Neural progenitor cell (in vitro differentiated cells): Measurements from ENCODE around the gene MAP2K5. TPM values are rescaled to one million over a fixed set of nuclear protein-coding genes. Genes with fewer than 3 reads are reported as not detected.

Experiments used
- DNase-seq: peaks from one replicate; pipeline ENCODE4 v3.0.0-alpha.2; 2016; ENCODE audit warnings: low spot score
- H2AFZ ChIP-seq: fragments of 200-600 bp; sonication (generic); replicated peaks from 2 replicates; pipeline ENCODE4 v1.6.1; 2016; ENCODE audit warnings: antibody characterized with exemption
- H3F3A ChIP-seq: fragments of 200-600 bp; sonication (generic); 2 replicates; pipeline ENCODE4 v1.6.1; 2016; ENCODE audit warnings: antibody characterized with exemption, low read depth
- H3K27ac ChIP-seq: fragments of 200-600 bp; sonication (generic); 2 replicates; pipeline ENCODE4 v1.5.1; 2016; ENCODE audit warnings: mild to moderate bottlenecking
- H3K27me3 ChIP-seq: fragments of 200-600 bp; sonication (generic); 2 replicates; pipeline ENCODE4 v1.6.1; 2016; ENCODE audit warnings: mild to moderate bottlenecking, moderate library complexity
- H3K36me3 ChIP-seq: fragments of 200-600 bp; sonication (generic); 2 replicates; pipeline ENCODE4 v1.5.1; 2016
- H3K4me1 ChIP-seq: fragments of 200-600 bp; sonication (generic); 2 replicates; pipeline ENCODE4 v1.6.1; 2016; ENCODE audit warnings: mixed run types
- H3K4me2 ChIP-seq: fragments of 200-600 bp; sonication (generic); 2 replicates; pipeline ENCODE4 v1.6.1; 2016
- H3K4me3 ChIP-seq: fragments of 200-600 bp; sonication (generic); 2 replicates; pipeline ENCODE4 v1.5.1; 2016
- H3K79me2 ChIP-seq: fragments of 200-600 bp; sonication (generic); 2 replicates; pipeline ENCODE4 v1.6.1; 2016; ENCODE audit warnings: low read depth
- H3K9ac ChIP-seq: fragments of 200-600 bp; sonication (generic); 2 replicates; pipeline ENCODE4 v1.6.1; 2016
- H3K9me3 ChIP-seq: fragments of 200-600 bp; sonication (generic); 2 replicates; pipeline ENCODE4 v1.5.1; 2016; ENCODE audit warnings: low read depth
- H4K20me1 ChIP-seq: fragments of 200-600 bp; sonication (generic); 2 replicates; pipeline ENCODE4 v1.6.1; 2016; ENCODE audit warnings: low read depth
- H3K27ac Mint-ChIP-seq: 3 replicates; pipeline ENCODE4 v1.8.0; 2021; ENCODE audit warnings: mixed read lengths
- H3K27me3 Mint-ChIP-seq: 2 replicates; pipeline ENCODE4 v1.8.0; 2022; ENCODE audit warnings: low read depth, mild to moderate bottlenecking, inconsistent platforms, moderate library complexity, mixed read lengths; ENCODE audit not compliant: insufficient read depth
- H3K36me3 Mint-ChIP-seq: 3 replicates; pipeline ENCODE4 v1.8.0; 2021; ENCODE audit warnings: mixed read lengths
- H3K4me1 Mint-ChIP-seq: 3 replicates; pipeline ENCODE4 v1.8.0; 2021; ENCODE audit warnings: mixed read lengths
- H3K4me3 Mint-ChIP-seq: 3 replicates; pipeline ENCODE4 v1.8.0; 2021; ENCODE audit warnings: mild to moderate bottlenecking, moderate library complexity, mixed read lengths
- H3K9me3 Mint-ChIP-seq: 3 replicates; pipeline ENCODE4 v1.8.0; 2020; ENCODE audit warnings: mixed read lengths
- CTCF ChIP-seq: fragments of 200-600 bp; sonication (generic); IDR thresholded peaks from 2 replicates; pipeline ENCODE4 v1.5.1; 2017; ENCODE audit warnings: antibody characterized with exemption, mild to moderate bottlenecking
- EZH2 ChIP-seq: fragments of 200-600 bp; sonication (generic); IDR thresholded peaks from 2 replicates; pipeline ENCODE4 v1.6.1; 2017; ENCODE audit warnings: antibody characterized with exemption, mild to moderate bottlenecking, moderate library complexity
- EZH2phosphoT487 ChIP-seq: fragments of 200-600 bp; sonication (generic); IDR thresholded peaks from 2 replicates; pipeline ENCODE4 v1.6.1; 2017; ENCODE audit warnings: antibody characterized with exemption
- total RNA-seq: library from RNA; depleted of rRNA; stranded (reverse); fragments of >200 nt; gene quantifications from 2 replicates; pipeline ENCODE4 v1.2.3, GENCODE V29; 2015; ENCODE audit warnings: low replicate concordance

MAP2K5 gene
- total RNA-seq, 1 donor from 2014 or later, result 17.2 TPM

DNA sequence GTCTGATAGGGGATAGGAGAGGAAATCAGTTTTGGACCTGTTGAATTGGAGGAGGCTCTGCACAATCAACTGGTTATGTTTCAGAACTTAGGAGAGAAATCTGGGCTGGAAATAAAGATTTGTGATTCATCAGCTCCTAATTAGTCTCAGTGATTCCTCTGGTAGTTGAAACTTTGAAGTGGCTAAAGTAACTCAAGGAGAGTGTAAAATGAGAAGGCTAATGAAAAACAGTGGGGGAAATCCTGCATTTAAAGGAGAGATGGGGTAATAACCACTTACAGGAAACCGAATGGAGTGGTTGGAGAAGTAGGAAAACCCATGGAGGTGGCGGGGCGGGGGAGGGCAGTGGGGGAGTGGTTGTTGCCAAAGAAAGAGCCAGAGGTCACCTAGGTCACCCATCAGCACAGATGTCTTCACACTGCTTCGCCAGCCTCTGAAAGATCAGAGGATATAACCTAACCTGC is 32.6 kb downstream of the MAP2K5 start:
- no peaks in the 10 kb centered on the region for H3K36me3 ChIP-seq
- H3K27ac Mint-ChIP-seq, result no peak overlapping the region
- no peaks in the 10 kb centered on the region for H3K79me2 ChIP-seq

GRCh38 chr15:67578020-67578600 is 35.6 kb downstream of the MAP2K5 start:
- Histone ChIP-seq H3K27ac (no peak overlapping the region), H3K27me3 (no peaks in the 10 kb centered on the region), H2AFZ (no peak overlapping the region), H3K4me2 (no peak overlapping the region), H3K9me3 (no peaks in the 10 kb centered on the region), H3K36me3 (no peaks in the 10 kb centered on the region), H3K4me3 (no peak overlapping the region), H4K20me1 (no peaks in the 10 kb centered on the region), H3K4me1 (peaks cover 11% of the 10 kb centered on the region), H3F3A (peaks cover 16% of the 10 kb centered on the region), H3K9ac (no peak overlapping the region), H3K79me2 (no peaks in the 10 kb centered on the region)
- Mint-ChIP-seq H3K27me3 (no peaks in the 10 kb centered on the region), H3K4me1 (peaks cover 11% of the 10 kb centered on the region), H3K4me3 (no peak overlapping the region), H3K36me3 (peaks cover 4% of the 10 kb centered on the region), H3K27ac (no peak overlapping the region), H3K9me3 (no peaks in the 10 kb centered on the region)
- TF ChIP-seq CTCF, result no peak
- no peak for TF ChIP-seq EZH2
- DNase-seq, result no peak

More for the DNA sequence above, 32.6 kb downstream of the MAP2K5 start:
- peak; percentile 52 for DNase-seq
- peaks cover 16% of the 10 kb centered on the region for H3K4me1 ChIP-seq
- Mint-ChIP-seq H3K4me3 (no peak overlapping the region), H3K9me3 (no peaks in the 10 kb centered on the region), H3K27me3 (no peaks in the 10 kb centered on the region), H3K4me1 (peaks cover 22% of the 10 kb centered on the region), H3K36me3 (peaks cover 6% of the 10 kb centered on the region)
- peak overlapping the region; percentile 36 for H3K4me2 ChIP-seq
- H3K27ac ChIP-seq, result peak overlapping the region; percentile 75
- TF ChIP-seq EZH2phosphoT487 (no peak), CTCF (no peak), EZH2 (no peak)
- H3K27me3 ChIP-seq, result no peaks in the 10 kb centered on the region
- H3K9ac ChIP-seq, result no peak overlapping the region
- H3F3A ChIP-seq, result peaks cover 16% of the 10 kb centered on the region
- no peaks in the 10 kb centered on the region for H4K20me1 ChIP-seq
- H2AFZ ChIP-seq, result no peak overlapping the region
- H3K9me3 ChIP-seq, result no peaks in the 10 kb centered on the region
- H3K4me3 ChIP-seq, result no peak overlapping the region

DNA sequence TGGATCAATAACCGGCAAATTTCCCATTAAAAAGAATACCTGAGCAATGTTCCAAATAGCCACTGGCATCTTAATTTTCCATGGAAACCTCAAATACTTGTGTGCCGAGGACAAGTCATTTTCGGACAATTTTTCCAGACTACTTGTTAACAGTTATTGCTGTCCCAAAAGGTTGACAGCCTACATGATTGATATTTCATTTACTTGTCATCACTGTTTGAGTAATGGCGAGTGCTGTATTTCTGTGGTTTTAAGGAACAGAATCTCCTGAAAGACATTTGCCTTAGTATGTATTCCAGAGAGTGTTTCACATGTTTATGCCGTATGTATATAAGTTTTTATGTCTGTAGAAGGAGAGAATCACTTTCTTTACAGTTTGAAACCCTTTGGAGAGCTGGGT is 36.7 kb downstream of the MAP2K5 start:
- no peaks in the 10 kb centered on the region for H3K36me3 ChIP-seq
- no peaks in the 10 kb centered on the region for H3K9me3 ChIP-seq
- H4K20me1 ChIP-seq, result no peaks in the 10 kb centered on the region
- H3K36me3 Mint-ChIP-seq, result no peaks in the 10 kb centered on the region
- no peaks in the 10 kb centered on the region for H3K27me3 Mint-ChIP-seq
- DNase-seq, result no peak
- no peak overlapping the region for H3K27ac ChIP-seq
- no peaks in the 10 kb centered on the region for H3K27me3 ChIP-seq
- no peak overlapping the region for H3K4me2 ChIP-seq
- no peak overlapping the region for H3K9ac ChIP-seq
- no peaks in the 10 kb centered on the region for H3K9me3 Mint-ChIP-seq
- H3K4me3 Mint-ChIP-seq, result no peak overlapping the region
- H3K4me3 ChIP-seq, result no peak overlapping the region
- H3K79me2 ChIP-seq, result no peaks in the 10 kb centered on the region
- peaks cover 9% of the 10 kb centered on the region for H3F3A ChIP-seq
- TF ChIP-seq EZH2 (no peak), EZH2phosphoT487 (no peak), CTCF (no peak)
- peaks cover 9% of the 10 kb centered on the region for H3K4me1 Mint-ChIP-seq
- peaks cover 11% of the 10 kb centered on the region for H3K4me1 ChIP-seq
- H3K27ac Mint-ChIP-seq, result no peak overlapping the region
- H2AFZ ChIP-seq, result no peak overlapping the region
